ENCODE measurements around the gene GATA2.

The GATA2 gene

GRCh38 chr3:128483657-128484403 is 9.2 kb downstream of the GATA2 start:
- in situ Hi-C loops (cut with HindIII; ENCODE audit: low pct_unique_long_range_greater_than_20kb, low sequenced_read_pairs), result no loop called here
- no peak for TF ChIP-seq JUND (IDR thresholded peaks at IDR 0.05; ENCODE audit: low read depth)
- no peak for DNase-seq (ENCODE audit: low read depth in 1 of 2, low spot score in 1 of 2)

GRCh38 chr3:128482666-128483656 is 10.0 kb downstream of the GATA2 start:
- TF ChIP-seq JUND (IDR thresholded peaks at IDR 0.05; ENCODE audit: low read depth), result no peak
- no peak for DNase-seq (ENCODE audit: low read depth in 1 of 2, low spot score in 1 of 2)
- in situ Hi-C loops (cut with HindIII; ENCODE audit: low pct_unique_long_range_greater_than_20kb, low sequenced_read_pairs), result no loop called here

GRCh38 chr3:128482175-128482574 is 10.8 kb downstream of the GATA2 start:
- DNase-seq (ENCODE audit: low read depth in 1 of 2, low spot score in 1 of 2), result no peak
- no peak for TF ChIP-seq JUND (IDR thresholded peaks at IDR 0.05; ENCODE audit: low read depth)
- in situ Hi-C loops (cut with HindIII; ENCODE audit: low pct_unique_long_range_greater_than_20kb, low sequenced_read_pairs), result no loop called here

GRCh38 chr3:128481438-128481942 is 11.5 kb downstream of the GATA2 start:
- in situ Hi-C loops (cut with HindIII; ENCODE audit: low pct_unique_long_range_greater_than_20kb, low sequenced_read_pairs), result no loop called here
- DNase-seq (ENCODE audit: low read depth in 1 of 2, low spot score in 1 of 2), result no peak
- no peak for TF ChIP-seq JUND (IDR thresholded peaks at IDR 0.05; ENCODE audit: low read depth)

GRCh38 chr3:128480717-128481437 is 12.1 kb downstream of the GATA2 start:
- in situ Hi-C loops (cut with HindIII; ENCODE audit: low pct_unique_long_range_greater_than_20kb, low sequenced_read_pairs), result no loop called here
- no peak for TF ChIP-seq JUND (IDR thresholded peaks at IDR 0.05; ENCODE audit: low read depth)
- DNase-seq (ENCODE audit: low read depth in 1 of 2, low spot score in 1 of 2), result no peak

- no peak for TF ChIP-seq JUND (IDR thresholded peaks at IDR 0.05; ENCODE audit: low read depth)
- in situ Hi-C loops (cut with HindIII; ENCODE audit: low pct_unique_long_range_greater_than_20kb, low sequenced_read_pairs), result no loop called here
- DNase-seq (ENCODE audit: low read depth in 1 of 2, low spot score in 1 of 2), result no peak
Measured at GRCh38 chr3:128480278-128480677, 12.7 kb downstream of the GATA2 start.

GRCh38 chr3:128479558-128480086 is 13.4 kb downstream of the GATA2 start:
- in situ Hi-C loops (cut with HindIII; ENCODE audit: low pct_unique_long_range_greater_than_20kb, low sequenced_read_pairs), result no loop called here
- DNase-seq (ENCODE audit: low read depth in 1 of 2, low spot score in 1 of 2), result no peak
- no peak for TF ChIP-seq JUND (IDR thresholded peaks at IDR 0.05; ENCODE audit: low read depth)

GRCh38 chr3:128478576-128479506 is 14.2 kb downstream of the GATA2 start:
- no peak for DNase-seq (ENCODE audit: low read depth in 1 of 2, low spot score in 1 of 2)
- in situ Hi-C loops (cut with HindIII; ENCODE audit: low pct_unique_long_range_greater_than_20kb, low sequenced_read_pairs), result no loop called here
- no peak for TF ChIP-seq JUND (IDR thresholded peaks at IDR 0.05; ENCODE audit: low read depth)

- in situ Hi-C loops (cut with HindIII; ENCODE audit: low pct_unique_long_range_greater_than_20kb, low sequenced_read_pairs), result no loop called here
- no peak for DNase-seq (ENCODE audit: low read depth in 1 of 2, low spot score in 1 of 2)
- no peak for TF ChIP-seq JUND (IDR thresholded peaks at IDR 0.05; ENCODE audit: low read depth)
Measured at GRCh38 chr3:128476659-128477058, 16.3 kb downstream of the GATA2 start.

GRCh38 chr3:128475355-128475754 is 17.6 kb downstream of the GATA2 start:
- DNase-seq (ENCODE audit: low read depth in 1 of 2, low spot score in 1 of 2), result no peak
- TF ChIP-seq JUND (IDR thresholded peaks at IDR 0.05; ENCODE audit: low read depth), result no peak

GRCh38 chr3:128473737-128474136 is 19.3 kb downstream of the GATA2 start:
- in situ Hi-C loops (cut with HindIII; ENCODE audit: low pct_unique_long_range_greater_than_20kb, low sequenced_read_pairs), result no loop called here
- no peak for TF ChIP-seq JUND (IDR thresholded peaks at IDR 0.05; ENCODE audit: low read depth)
- no peak for DNase-seq (ENCODE audit: low read depth in 1 of 2, low spot score in 1 of 2)

More at GRCh38 chr3:128475355-128475754, 17.6 kb downstream of the GATA2 start:
- in situ Hi-C loops (cut with HindIII; ENCODE audit: low pct_unique_long_range_greater_than_20kb, low sequenced_read_pairs), result no loop called here

All from T47D (cell line).